ENCODE results near the gene MMAB. TPM values are rescaled to one million over a fixed set of nuclear protein-coding genes. Genes with fewer than 3 reads are reported as not detected.
A peak's percentile ranks its signal among the peaks of the same experiment; 100 is the strongest.

Gene MMAB
- total and polyA plus RNA-seq, 4 donors, result 47.1 to 101 (median 77.1) TPM

DNA sequence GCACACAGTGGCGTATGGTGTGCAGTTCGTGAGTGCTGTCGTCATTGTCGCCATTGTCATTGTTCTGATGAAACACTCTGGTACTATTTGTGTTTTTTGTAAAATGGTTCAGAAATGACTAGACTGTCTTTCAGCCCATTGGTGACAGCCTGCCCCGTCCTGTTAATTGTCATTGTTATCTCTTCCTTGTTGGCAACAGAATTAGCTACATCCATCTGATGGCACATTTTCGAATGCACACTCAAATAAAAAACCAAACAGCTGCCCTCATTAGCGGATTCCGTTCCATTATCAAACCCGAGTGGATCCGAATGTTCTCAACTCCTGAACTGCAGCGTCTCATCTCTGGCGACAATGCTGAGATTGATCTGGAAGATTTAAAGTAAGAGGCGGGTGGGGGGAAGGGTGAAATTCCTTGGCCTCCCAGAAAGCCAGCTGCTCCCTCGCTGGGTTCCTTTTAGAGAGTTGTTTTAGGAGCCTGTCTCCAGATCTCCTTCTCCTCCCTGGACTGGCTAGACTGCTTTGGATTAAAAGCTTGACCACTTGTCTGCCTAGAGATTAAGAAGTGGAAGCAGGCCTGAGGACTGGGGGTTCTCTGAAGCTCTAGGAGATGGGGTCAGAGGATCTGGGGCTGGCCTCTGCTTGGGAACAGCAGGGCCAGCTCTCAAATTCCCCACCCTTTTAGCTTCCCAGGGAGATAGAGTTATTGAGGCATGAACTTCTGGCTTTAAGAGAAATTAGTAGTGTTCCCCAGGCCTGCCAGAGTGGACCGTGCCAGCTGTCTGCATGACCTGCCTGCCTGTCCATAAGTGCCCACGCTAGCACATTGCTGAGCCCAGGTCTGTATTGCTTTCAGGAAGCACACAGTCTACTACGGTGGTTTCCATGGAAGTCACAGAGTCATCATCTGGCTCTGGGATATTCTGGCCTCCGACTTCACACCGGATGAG is 43.3 kb downstream of the MMAB start:
- Histone ChIP-seq H3K9me3 (ENCODE audit: control insufficient read depth in 4 of 4, low read length in 3 of 4) (no peaks in the 10 kb centered on the region), H3K4me1 (ENCODE audit: control insufficient read depth in 4 of 4, insufficient read depth in 4 of 4, low read length in 3 of 4) (no peaks in the 10 kb centered on the region), H3K9ac (ENCODE audit: low read depth in 1 of 2, low read length in 2 of 2) (no peak overlapping the region), H3K27me3 (ENCODE audit: control insufficient read depth in 4 of 4, insufficient read depth in 4 of 4, low read length in 3 of 4) (no peaks in the 10 kb centered on the region), H3K27ac (ENCODE audit: low read depth in 1 of 2, low read length in 2 of 2) (no peak overlapping the region), H3K36me3 (ENCODE audit: control insufficient read depth in 4 of 4, insufficient read depth in 3 of 4, low read depth in 1 of 4, low read length in 3 of 4) (peaks cover 6 to 68% (median 29%) of the 10 kb centered on the region in 4 donors), H3K4me3 (ENCODE audit: low read depth in 1 of 3, low read length in 3 of 3) (no peak overlapping the region)
- TF ChIP-seq, protein P1, sequence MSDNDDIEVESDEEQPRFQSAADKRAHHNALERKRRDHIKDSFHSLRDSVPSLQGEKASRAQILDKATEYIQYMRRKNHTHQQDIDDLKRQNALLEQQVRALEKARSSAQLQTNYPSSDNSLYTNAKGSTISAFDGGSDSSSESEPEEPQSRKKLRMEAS (IDR thresholded peaks at IDR 0.05), result no peak
- peak; percentile 46 for TF ChIP-seq NR2F2 (IDR thresholded peaks at IDR 0.05)
- DNase-seq (ENCODE audit: low spot score), result no peak
- WGBS, result 86% methylated on average over 19 of the region's 19 CpGs

DNA sequence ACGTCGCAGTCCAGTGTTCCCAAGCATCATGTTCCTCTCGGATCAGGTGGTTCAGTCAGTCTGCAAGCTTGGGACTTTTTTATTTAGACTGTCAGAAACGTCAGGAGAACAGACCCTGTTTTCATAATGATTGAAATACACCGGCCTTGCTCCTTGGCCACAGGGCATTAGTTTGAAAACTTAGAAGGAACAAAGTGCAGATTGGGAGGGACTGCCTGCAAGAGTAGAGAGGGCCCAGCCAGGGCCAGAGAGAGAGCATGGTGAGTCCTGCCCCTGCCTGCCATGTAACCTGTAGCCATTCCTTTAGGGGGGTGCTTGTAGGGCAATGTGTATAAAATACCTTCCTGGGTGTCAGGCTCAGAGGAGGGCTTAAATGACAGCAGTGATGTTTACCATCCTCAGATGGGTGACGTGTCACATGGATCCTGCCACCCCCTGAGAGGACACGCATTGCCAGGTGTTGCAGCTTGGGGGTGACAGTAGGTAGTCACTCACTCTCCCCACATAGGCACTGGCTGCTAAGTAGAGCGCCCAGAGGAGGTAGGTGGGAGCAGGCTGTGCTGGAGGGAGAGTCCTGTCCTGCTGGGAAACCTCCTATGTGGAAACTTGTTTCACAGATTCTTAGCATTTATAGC is 45.7 kb downstream of the MMAB start:
- Histone ChIP-seq H3K4me3 (ENCODE audit: low read depth in 1 of 3, low read length in 3 of 3) (no peak overlapping the region), H3K27me3 (ENCODE audit: control insufficient read depth in 4 of 4, insufficient read depth in 4 of 4, low read length in 3 of 4) (no peaks in the 10 kb centered on the region), H3K27ac (ENCODE audit: low read depth in 1 of 2, low read length in 2 of 2) (no peak overlapping the region), H3K4me1 (ENCODE audit: control insufficient read depth in 4 of 4, insufficient read depth in 4 of 4, low read length in 3 of 4) (no peaks in the 10 kb centered on the region), H3K9ac (ENCODE audit: low read depth in 1 of 2, low read length in 2 of 2) (no peak overlapping the region), H3K36me3 (ENCODE audit: control insufficient read depth in 4 of 4, insufficient read depth in 3 of 4, low read depth in 1 of 4, low read length in 3 of 4) (peaks cover 5 to 73% (median 36%) of the 10 kb centered on the region in 4 donors), H3K9me3 (ENCODE audit: control insufficient read depth in 4 of 4, low read length in 3 of 4) (no peaks in the 10 kb centered on the region)
- TF ChIP-seq TAF1 (conservative IDR thresholded peaks at IDR 0.05) (no peak), RAD21 (IDR thresholded peaks at IDR 0.05) (no peak), JUND (IDR thresholded peaks at IDR 0.05) (no peak), NR2F2 (IDR thresholded peaks at IDR 0.05) (no peak), FOXA1 (IDR thresholded peaks at IDR 0.05) (no peak), SP1 (IDR thresholded peaks at IDR 0.05) (no peak), HNF4A (conservative IDR thresholded peaks at IDR 0.05) (no peak), FOXA2 (IDR thresholded peaks at IDR 0.05) (no peak), RXRA (IDR thresholded peaks at IDR 0.05) (no peak), HNF4G (IDR thresholded peaks at IDR 0.05) (no peak), EGR1 (IDR thresholded peaks at IDR 0.05; ENCODE audit: low read depth in 2 of 2) (no peak)
- TF ChIP-seq, protein P2, sequence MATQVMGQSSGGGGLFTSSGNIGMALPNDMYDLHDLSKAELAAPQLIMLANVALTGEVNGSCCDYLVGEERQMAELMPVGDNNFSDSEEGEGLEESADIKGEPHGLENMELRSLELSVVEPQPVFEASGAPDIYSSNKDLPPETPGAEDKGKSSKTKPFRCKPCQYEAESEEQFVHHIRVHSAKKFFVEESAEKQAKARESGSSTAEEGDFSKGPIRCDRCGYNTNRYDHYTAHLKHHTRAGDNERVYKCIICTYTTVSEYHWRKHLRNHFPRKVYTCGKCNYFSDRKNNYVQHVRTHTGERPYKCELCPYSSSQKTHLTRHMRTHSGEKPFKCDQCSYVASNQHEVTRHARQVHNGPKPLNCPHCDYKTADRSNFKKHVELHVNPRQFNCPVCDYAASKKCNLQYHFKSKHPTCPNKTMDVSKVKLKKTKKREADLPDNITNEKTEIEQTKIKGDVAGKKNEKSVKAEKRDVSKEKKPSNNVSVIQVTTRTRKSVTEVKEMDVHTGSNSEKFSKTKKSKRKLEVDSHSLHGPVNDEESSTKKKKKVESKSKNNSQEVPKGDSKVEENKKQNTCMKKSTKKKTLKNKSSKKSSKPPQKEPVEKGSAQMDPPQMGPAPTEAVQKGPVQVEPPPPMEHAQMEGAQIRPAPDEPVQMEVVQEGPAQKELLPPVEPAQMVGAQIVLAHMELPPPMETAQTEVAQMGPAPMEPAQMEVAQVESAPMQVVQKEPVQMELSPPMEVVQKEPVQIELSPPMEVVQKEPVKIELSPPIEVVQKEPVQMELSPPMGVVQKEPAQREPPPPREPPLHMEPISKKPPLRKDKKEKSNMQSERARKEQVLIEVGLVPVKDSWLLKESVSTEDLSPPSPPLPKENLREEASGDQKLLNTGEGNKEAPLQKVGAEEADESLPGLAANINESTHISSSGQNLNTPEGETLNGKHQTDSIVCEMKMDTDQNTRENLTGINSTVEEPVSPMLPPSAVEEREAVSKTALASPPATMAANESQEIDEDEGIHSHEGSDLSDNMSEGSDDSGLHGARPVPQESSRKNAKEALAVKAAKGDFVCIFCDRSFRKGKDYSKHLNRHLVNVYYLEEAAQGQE (IDR thresholded peaks at IDR 0.05), result no peak
- TF ChIP-seq, protein P3, sequence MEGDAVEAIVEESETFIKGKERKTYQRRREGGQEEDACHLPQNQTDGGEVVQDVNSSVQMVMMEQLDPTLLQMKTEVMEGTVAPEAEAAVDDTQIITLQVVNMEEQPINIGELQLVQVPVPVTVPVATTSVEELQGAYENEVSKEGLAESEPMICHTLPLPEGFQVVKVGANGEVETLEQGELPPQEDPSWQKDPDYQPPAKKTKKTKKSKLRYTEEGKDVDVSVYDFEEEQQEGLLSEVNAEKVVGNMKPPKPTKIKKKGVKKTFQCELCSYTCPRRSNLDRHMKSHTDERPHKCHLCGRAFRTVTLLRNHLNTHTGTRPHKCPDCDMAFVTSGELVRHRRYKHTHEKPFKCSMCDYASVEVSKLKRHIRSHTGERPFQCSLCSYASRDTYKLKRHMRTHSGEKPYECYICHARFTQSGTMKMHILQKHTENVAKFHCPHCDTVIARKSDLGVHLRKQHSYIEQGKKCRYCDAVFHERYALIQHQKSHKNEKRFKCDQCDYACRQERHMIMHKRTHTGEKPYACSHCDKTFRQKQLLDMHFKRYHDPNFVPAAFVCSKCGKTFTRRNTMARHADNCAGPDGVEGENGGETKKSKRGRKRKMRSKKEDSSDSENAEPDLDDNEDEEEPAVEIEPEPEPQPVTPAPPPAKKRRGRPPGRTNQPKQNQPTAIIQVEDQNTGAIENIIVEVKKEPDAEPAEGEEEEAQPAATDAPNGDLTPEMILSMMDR (IDR thresholded peaks at IDR 0.05; ENCODE audit: low read depth, low read length, missing input control), result no peak
- TF ChIP-seq, protein P4, sequence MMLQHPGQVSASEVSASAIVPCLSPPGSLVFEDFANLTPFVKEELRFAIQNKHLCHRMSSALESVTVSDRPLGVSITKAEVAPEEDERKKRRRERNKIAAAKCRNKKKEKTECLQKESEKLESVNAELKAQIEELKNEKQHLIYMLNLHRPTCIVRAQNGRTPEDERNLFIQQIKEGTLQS (IDR thresholded peaks at IDR 0.05), result no peak
- TF ChIP-seq, protein P1 (IDR thresholded peaks at IDR 0.05), result no peak
- TF ChIP-seq, protein P5, sequence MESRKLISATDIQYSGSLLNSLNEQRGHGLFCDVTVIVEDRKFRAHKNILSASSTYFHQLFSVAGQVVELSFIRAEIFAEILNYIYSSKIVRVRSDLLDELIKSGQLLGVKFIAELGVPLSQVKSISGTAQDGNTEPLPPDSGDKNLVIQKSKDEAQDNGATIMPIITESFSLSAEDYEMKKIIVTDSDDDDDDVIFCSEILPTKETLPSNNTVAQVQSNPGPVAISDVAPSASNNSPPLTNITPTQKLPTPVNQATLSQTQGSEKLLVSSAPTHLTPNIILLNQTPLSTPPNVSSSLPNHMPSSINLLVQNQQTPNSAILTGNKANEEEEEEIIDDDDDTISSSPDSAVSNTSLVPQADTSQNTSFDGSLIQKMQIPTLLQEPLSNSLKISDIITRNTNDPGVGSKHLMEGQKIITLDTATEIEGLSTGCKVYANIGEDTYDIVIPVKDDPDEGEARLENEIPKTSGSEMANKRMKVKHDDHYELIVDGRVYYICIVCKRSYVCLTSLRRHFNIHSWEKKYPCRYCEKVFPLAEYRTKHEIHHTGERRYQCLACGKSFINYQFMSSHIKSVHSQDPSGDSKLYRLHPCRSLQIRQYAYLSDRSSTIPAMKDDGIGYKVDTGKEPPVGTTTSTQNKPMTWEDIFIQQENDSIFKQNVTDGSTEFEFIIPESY (IDR thresholded peaks at IDR 0.05), result no peak
- 80% methylated on average over 8 of the region's 8 CpGs for WGBS
- DNase-seq (ENCODE audit: low spot score), result no peak
